NK-92 treated with Interleukin-12 subunit alpha and Interleukin-12 subunit beta, amount 100 ng/mL, for 24 hours (cell line): Measurements from ENCODE around the gene USP35.
"Not testable (repeated sequence)": the region's sequence is repeated elsewhere in the genome, so short reads cannot be mapped to it uniquely, and the experiment has no call there.

Experiments used
- DNase-seq: peaks from one replicate; lab custom pipeline; 2025; lab: John Stamatoyannopoulos, UW

USP35 gene

DNA sequence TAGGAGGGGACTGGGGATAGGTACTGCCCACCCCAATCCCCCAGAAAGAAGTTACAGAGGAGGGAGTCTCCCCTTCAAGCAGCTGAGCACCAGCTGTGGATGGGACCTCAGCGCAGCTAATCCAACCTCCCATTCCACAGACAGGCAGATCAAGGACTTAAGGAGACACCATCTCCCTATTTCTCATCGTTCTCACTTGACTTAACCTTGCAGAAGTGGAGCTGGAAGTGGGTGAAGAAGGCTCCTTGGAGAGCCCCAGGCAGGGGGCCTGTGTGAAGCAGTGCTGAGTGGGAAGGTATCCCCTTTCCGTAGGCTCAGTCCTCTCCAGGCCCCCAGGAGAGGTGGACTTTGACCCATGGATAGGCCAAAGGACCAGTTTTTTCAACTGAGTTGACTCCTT, 27.3 kb downstream of the USP35 start:
- no peak for DNase-seq

DNA sequence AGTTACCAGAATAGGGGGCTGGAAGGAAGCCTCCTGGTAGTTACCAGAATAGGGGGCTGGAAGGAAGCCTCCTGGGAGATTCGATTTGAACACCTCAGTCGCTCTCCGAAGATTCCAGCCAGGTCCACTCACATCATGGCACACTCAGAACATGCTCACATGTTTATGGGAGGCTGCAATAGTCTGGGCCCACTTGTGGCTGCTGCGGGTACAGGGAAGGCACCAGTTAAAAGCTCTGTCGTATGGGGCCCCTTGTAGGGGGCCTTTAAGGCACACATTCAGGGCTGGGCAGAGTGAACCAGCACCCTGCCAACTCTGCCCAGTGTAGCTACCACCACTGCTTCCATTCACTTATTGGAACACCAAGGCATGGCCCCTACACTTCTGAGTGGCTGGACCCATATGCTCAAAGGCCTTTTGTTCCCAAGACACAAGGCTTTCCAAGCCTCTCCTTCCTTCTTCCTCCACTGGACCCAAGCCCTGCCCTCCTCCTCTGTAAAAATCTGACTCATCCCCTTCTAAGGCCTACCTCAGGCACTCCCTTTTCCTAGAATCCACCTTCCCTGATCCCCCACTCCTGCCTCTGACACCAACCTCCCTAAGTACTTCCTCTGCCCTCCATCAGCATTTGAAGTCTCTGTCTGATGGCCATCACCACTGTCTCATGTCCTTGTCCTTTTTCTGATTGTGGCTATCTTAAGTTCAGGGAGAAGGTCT, 28.0 kb downstream of the USP35 start:
- DNase-seq, result no peak

DNA sequence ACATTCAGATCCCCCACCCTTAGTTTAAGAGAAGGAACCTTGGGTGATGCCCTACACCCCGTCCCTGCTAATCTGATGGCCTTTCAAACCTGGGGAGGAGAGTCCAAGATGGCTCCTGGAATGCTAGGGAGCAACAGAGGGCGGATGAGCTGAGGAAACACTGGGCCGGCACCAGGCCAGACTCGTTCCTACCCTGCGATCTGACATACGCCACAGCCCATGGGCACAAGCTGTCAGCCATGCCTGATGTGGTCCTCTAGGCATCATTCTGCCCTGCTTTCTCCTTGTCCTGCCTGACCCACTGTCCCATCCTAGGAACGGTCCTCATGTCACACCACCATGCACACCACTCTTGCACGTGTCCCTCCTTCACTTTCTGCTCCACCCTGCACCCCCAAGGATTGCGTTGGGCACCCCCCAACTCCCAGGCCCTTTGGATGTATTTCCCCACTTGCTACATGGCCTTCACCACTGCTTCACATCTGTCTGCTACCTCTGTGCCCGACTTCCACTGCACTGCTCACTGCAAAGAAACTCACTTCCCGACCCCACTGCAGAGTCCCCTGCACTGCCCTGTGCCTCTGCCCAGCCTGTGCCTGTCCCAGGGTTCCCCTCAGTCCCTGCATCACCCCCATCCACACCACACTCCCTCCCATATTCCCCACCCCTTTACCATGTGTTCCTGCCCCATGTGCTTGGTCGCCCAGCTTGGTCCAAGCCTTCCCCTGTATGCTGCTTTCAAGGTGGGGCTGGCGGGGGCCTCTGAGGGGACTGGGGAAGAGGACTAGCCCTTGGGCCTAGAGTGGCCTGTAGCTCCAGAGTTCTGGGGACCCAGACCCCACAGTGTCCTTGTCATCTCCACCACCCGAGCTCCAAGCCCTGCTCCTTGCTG, 29.2 kb downstream of the USP35 start:
- DNase-seq, result no peak

DNA sequence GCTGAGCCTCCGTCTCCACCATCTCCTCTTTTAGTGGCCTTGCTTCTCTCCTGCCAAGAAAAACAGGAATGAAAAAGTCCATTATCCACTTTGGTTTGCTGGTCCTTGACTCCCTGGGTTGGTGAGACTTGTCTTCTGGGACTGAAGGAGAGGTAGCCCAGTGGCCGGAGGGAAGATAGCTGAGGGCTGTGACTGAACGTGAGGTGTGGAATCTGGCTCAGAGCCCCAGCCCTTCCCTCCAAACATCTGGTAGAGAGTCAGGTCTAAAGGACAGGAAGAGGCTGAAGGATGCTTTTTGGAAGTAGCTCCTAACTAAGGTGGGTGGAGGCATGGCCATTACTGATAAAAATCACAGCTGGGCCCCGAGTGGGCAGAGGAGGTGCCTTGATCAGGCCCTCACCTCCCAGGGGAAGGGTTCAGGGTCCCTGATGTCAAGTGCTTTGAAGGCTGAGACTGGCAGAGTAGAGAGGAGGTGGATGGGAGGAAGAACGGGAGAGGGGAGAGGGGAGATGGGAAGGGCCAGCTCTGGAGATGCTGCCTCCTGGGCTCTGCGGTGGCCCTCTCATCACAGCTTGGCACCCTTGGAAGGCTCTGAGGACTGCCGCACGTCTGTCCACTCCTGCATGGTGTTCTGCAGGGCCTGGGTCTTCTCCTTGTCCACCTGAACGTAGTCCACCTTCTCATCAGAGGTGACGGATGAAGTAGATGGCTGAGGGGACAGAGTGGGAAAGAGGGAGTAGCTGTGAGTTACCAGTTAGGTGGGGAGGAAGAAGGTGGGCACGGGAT, 30.2 kb downstream of the USP35 start:
- DNase-seq, result no peak

DNA sequence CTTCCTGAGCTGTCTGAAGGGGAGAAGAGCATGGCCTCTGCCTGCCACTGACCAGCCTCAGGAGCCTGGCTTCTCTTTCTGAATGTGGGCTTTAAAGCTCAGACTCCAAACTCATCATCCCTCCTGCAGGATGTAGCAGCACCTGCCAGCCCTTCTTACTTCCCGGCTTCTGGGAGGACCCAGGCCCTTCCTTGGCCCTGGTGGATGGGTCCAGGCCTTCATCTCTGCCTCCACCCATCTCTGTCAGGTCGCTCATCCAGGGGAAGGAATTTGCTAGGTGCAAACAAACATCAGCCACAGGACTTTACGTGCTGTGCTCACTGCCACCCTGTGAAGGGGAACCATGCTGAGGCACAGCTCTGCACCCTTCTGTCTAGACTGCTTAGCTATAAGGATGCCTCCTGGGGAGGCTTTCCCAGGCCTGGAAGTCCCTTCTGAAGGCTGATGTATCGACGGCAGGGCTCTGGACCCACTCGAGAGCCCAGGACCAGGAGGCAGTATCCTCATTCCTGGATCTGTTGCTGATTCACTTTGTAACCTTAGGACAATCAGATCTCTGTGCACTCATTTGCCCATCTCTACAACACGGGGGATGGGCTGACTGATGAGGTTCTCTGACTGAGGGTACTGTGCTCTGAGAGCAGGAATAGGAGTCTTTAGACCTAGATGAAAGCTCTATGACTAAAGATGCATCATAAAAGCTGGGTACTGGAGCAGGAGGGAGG, 30.9 kb downstream of the USP35 start:
- no peak for DNase-seq

DNA sequence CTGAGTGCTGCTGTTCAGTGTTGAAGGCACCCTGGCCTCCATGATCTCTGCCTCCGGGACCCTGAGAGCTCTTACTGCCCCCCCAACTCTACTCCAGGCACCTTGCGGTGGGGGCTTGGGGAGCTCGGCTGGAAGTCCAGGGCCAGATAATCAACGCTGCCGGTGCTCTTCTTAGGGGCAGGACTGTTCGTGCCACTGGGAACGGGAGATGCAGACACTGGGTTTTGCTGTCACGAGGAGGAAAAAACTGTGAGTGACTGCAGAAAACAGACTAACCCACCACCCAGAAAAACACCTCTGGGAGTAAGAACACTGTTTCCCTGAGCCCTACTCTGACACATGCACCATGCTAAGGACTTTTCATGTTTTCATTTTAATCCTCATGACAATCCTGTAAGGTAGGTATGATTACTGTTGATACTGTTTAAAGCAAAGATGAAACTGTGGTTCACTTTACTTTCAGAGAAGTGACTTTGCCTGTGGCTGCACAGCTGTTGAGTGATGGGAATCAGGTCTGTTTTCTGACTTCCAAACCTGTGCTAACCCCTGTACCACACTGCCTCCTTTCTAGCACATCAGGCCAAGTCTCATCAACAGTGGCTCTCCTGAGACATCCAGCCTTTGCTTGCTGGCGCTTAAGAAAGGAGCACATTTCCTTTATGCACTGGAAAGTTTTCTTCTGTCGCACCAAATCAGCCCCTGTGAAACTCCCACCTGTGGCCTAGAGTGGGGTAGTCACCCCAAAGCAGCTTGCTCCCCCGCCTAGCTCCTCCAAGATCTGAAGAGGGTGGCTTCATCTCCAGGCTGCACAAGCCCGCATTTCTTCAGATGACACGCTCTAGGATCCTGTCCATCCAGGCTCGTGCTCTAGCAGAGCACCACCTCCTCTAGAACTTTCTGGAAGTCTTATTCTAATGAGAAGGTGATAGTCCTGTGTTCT, 31.8 kb downstream of the USP35 start:
- no peak for DNase-seq

DNA sequence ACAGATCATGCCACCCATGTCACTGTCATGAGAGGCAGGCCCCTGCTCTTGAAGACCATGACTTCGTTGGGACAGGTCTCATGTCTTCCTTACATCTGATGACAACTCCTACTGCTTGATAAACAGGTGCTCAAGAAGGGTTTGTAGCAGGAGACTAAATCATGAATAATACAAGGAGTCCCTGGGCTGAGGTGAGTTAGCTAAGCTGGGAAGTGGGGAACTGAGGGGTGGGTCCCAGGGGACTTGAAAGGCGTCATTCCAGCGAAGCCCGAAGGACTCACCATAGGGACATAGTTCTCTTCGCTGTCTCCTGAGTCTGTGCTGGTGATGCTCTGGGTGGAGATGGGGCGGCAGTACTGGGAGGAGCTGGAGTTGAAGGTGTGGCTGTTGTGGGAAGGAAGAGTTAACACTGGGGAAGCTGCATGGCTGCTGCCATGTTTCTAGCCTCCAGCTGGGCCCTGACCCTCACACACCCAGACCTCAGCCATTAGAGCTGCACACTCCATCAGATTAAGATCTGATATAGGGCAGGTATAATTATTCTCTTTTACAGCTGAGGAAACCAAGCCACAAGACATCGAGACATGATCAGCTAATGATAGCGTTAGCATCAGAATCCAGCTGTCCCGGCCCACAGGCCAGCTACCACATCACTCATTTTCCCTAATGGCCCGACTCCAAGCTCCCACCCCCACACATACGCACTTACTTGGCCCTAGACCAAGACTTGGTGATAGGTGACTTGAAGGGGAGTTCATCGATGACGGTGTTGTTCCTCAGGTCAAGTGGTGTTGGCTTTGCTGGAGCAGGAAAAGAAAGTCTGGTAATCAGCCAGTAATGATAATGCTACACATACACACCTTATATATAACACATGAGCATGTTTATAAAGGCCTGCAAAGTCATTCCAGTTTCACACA, 32.9 kb downstream of the USP35 start:
- DNase-seq, result no peak

DNA sequence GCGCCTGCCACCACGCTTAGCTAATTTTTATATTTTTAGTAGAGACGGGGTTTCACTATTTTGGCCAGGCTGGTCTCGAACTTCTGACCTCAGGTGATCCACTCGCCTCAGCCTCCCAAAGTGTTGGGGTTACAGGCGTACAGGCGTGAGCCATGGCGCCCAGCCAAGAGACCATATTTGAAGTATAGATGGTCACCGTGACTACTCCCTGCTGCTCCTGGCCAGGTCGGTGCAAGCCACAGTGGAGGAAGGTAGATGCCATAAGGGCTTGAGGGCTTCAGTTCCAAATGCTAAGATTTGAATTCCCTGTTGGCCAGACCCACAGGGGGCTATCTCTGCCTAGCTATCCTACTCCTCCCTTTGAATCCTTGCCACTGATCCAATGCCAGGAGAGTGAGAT, 34.0 kb downstream of the USP35 start:
- DNase-seq, result not testable (repeated sequence)

DNA sequence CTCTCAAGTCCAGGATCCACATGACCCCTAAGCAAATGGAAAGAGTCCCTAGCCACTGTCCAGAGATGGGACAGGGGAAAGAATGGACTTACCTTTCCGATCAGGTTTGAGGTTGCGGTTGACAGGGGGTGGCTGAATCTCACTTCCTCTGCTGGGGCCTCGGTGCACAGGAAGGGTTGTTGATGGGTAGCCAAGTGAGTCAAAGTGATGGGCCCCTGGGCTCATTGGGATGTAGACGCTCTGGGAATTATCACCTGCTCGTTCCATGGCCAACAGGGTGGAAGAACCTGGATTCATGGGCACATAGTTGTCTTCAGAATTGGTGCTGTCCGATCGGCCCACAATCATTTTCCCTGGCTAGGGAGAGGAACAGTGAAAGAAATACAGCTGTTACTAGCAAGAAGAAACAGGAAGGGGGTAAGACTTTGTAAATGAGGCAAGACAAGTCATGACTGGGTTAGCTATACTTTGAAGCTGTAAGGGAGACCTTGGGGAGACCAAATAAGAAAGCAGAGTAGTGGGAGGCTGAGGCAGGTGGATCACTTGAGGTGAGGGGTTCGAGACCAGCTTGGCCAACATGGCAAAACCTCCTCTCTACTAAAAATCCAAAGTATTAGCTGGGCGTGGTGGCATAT, 34.7 kb downstream of the USP35 start:
- no peak for DNase-seq

DNA sequence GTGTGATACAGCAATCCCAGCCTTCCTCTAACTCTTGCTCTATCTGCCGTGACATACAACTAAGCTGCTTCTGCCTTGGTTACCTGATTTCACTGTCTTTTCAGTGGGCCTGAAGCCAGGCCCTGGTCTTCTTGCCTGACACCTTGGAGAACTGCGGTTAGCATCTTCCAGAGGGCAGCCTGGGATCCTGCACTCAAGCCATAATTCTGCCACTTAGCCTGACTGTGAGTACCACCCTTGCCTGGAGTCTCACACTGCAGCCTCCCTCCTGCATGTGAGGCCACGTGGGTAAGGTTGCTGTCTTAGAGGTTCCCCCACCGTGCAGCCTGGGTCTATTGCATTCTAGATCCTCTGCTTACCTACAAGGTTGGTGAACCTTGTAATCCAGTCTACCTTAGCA, 35.8 kb downstream of the USP35 start:
- DNase-seq, result no peak

DNA sequence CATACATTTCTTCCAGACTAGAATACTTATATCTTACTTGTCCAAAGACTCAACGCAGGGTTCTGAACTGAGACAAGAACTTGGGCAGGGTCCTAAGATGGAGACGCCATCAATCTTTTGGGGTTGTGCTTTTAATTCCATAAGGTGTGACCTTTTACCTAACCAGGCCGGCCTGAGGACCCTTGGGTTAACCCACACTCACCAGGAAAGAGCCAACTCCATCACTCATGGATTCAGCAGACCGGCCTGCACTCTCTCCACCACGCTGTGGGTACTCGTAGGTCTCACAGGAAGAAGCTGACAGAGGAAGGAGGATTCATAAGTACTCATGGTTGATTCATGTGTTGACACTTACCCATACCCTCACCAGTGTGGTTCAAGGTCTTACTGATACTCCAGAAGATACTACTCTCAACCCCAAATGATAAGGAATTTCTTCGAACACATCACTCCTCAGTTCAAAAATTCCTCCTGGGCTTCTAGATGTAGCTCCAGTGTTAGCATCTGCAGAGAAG, 36.2 kb downstream of the USP35 start:
- DNase-seq, result no peak

DNA sequence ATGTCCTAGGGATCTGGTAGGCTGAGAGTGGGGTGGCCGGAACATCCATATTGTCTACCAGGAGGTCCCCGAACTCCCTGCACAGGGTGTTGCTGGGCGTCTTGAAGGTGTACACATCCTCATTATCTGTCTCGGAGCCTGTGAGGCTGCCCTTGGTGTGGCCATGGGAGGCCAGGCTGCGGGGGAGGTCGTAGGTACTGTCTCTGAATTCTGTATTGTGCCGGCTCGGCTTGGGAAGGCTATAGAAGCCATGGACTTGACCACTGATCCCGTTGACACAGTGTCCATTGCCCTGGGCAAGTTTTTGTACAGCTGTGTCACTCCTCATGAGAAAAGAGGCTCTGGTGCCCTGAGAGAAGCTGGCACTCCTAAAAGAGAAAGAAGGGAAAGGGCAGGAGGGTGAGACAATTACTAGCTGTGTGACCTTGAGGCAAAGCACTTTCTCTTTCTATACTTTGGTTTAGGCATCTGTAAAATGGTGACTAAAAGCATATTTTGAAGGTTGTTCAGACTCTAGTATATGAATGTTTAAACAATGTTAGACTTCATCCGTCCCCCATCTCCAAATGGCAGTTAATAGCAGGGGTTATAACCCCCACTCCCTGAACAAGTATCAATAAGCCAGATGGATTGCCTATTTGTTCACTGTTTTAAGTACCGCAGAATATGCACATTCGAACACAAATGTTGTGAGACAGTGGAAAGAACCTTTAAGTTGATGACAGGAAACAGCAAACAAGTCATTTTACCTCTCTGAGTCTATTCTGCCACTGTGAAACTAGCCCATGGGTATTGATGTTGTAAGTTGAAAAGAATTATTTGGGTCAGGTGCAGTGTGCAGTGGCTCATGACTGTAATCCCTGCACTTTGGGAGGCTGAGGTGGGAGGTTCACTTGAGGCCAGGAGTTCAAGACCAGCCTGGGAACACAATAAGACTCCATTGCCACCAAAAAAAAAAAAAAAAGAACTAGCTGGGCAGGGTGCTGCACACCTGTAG, 38.3 kb downstream of the USP35 start:
- no peak for DNase-seq

DNA sequence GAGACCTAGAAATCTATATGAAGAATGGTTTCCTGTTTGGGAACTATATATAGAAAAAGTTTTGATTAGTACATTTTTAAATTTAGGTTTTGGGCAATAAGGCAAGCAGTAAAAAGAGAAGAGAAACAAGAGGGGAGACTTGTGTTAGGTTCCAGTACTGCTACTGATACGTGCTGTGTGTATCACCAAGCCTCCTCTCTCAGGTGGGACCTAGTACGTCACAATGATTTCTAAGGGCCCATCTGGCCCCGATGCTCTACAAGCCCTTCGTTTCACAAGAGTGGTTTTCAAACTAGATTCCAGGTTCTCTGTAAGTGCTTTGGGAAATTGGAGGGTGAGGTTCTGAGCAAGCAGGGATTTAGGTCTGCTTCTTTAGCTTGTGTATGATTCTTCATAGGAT, 39.2 kb downstream of the USP35 start:
- no peak for DNase-seq

DNA sequence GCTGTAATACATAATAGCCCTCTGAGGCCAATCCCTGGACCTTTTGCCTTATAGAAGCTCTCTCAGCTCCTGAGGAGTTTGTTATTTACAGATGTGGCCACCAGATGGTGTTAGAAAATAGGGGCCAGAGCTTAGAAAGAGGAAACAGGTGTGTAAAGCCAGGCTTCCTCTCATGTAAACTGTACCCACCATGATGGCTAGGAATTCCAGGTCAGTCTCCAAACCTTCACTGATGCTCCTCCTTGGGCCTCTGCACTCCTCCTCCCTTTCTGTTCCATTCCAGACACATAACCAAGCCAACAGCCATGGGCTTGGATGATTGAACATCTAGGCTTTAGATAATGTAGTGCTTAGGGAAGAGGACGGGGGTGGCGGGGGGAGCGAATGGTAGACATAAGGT, 39.7 kb downstream of the USP35 start:
- DNase-seq, result no peak

DNA sequence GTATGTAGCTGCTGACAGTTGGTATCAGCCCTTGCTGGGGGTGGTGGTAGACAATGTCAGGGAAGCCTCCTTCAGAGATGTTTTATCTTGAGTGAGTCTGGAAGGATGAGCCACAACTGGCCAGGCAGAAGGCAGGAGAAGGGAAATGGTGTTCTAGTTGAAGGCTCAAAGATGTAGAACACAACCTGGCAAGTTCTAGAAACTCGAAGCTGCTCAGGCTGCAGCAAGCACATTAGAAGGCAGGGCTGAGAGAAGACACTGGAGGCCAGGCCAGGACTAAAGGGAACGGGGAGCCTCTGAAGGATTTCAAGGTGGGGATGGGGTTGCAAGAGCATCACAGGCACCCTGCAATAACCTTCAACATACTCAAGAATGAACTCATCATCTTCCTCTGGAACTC, 40.4 kb downstream of the USP35 start:
- DNase-seq, result no peak

DNA sequence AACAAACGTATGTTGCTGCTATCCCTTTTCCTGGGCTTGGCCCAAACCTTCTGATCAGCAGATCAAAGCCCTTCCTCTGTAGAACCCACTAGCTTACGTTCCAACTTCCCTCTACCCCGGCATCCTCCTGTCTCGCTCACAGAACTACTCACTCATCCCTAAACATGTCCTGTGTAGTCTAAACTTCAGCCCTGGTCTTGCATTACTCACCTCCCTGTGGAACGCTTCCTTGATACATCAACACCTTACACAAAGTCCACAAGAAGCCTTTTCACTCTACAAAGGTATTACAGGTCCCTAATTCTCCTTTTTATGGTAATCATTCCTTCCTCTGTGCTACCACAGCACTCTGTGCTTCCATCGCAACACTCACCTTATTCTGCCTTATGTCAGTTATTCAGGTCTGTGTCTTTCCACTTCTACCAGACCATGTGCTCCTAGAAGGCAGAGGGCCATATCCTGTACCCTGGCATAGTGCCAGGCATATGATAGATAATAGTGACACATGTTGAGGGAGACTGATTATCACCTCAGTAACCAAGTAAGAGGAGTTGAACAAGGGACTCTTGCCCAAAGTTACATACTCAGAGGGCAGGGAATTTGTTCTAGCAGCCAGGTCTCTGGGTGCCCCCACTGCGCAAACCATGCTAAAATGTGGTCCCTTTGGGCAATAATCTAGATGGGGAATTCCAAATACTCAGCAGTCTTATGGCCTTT, 41.6 kb downstream of the USP35 start:
- no peak for DNase-seq

DNA sequence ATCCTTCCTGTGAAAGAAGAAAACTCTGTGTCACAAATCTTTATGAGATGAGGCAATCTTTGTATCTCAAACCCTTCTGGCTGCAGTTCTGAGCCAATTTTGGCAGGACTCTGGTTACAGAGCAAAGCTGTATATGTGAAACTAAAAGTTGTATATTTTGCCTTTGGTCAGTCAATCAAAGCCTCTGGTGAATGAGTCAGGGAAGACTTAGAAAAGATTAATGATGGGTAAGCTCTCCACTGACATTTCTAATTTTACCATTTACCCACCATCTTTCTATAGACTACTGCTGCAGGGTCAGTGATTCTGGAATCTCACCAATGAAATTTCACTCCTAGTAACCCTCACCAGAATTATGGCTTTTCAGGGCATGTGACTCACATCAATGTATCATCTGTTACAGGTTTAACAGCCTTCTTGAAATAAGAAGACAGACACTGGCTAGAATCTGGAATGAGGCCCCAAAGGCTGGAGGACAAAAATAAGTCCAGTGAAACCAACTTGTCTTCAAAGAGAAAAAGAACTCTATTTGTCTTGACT, 43.3 kb downstream of the USP35 start:
- no peak for DNase-seq
